Measurements from ENCODE around the gene PPP1R14D.

DNA sequence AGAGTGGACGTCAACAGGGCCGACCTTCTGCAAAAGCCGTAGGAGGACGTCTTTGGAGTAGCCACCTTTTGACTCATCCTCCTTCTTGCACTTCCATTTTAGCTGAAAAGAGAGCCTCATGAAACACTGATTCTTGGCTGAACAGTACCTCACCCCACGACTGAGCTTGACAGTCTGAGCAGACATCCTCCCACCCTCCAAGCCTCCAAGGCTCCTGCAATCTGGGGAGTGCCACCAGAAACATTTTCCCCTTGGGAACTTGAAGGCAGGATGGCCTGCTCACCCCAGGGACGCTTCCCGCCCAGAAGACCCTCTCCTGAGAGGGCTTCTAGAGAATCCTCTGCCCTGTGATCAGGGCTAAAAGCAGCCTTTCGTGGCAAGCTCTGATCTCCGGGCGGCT is 53.5 kb downstream of the PPP1R14D start:
- TF ChIP-seq POLR2AphosphoS5 (IDR thresholded peaks at IDR 0.05) = no peak
- TF ChIP-seq EP300 (IDR thresholded peaks at IDR 0.05) = no peak
